HEK293 (cell line): ENCODE measurements around the gene HSDL2.

Experiments used
- ATF2 ChIP-seq: fragments of 450-650 bp; formaldehyde crosslinking; IDR thresholded peaks from 2 replicates; pipeline ENCODE4 v1.5.1; 2016; ENCODE audit warnings: missing biosample characterization, missing genetic modification characterization, low read depth
- CTCF ChIP-seq: fragments of 450-650 bp; formaldehyde crosslinking; IDR thresholded peaks from 2 replicates; pipeline ENCODE4 v1.5.1; 2016; ENCODE audit warnings: missing biosample characterization, missing genetic modification characterization
- INSM2 ChIP-seq: fragments of 450-650 bp; formaldehyde crosslinking; IDR thresholded peaks from 2 replicates; pipeline ENCODE4 v1.5.1; 2016; ENCODE audit warnings: missing biosample characterization, missing genetic modification characterization
- KLF9 ChIP-seq: fragments of 450-650 bp; formaldehyde crosslinking; IDR thresholded peaks from 2 replicates; pipeline ENCODE4 v1.5.1; 2016; ENCODE audit warnings: missing biosample characterization, missing genetic modification characterization, low read depth
- ZBTB21 ChIP-seq: fragments of 450-650 bp; formaldehyde crosslinking; IDR thresholded peaks from 2 replicates; pipeline ENCODE4 v1.5.1; 2017; ENCODE audit warnings: missing biosample characterization, missing genetic modification characterization
- ZNF423 ChIP-seq: fragments of 450-650 bp; formaldehyde crosslinking; IDR thresholded peaks from 2 replicates; pipeline ENCODE4 v1.5.1; 2016; ENCODE audit warnings: missing biosample characterization, missing genetic modification characterization
- ZNF785 ChIP-seq: fragments of 450-650 bp; formaldehyde crosslinking; IDR thresholded peaks from 2 replicates; pipeline ENCODE4 v1.5.1; 2016; ENCODE audit warnings: missing biosample characterization, missing genetic modification characterization

GRCh38 chr9:112332214-112332613 lies 47.7 kb upstream of the HSDL2 start:
- no peak for TF ChIP-seq ZNF785 (tag by site-specific recombination)
- TF ChIP-seq CTCF (tag by site-specific recombination), result no peak
- TF ChIP-seq ATF2 (tag by site-specific recombination), result no peak
- no peak for TF ChIP-seq ZNF423 (tag by site-specific recombination)
- no peak for TF ChIP-seq KLF9 (tag by site-specific recombination)
- TF ChIP-seq ZBTB21, result no peak
- no peak for TF ChIP-seq INSM2 (tag by site-specific recombination)
